IMR-90 (cell line): ENCODE data around the gene PCDHGC5. TPM values are rescaled to one million over a fixed set of nuclear protein-coding genes. Genes with fewer than 3 reads are reported as not detected.

Experiments used
- ATAC-seq: fragments of 200-7000 bp; cut with Tn5 transposase; 2 replicates; pipeline ENCODE4 v1.9.1; 2020; ENCODE audit warnings: low read depth, mild to moderate bottlenecking, moderate library complexity
- BruUV-seq: library from RNA; stranded (reverse); fragments of 400-500 nt; replicated peaks from 2 replicates; lab custom pipeline; 2021; lab: Mats Ljungman, UMichigan
- CTCF ChIA-PET: fragments of 300-600 bp; formaldehyde crosslinking; extraction: SDS; loops from one replicate; lab custom pipeline; 2021; ENCODE audit warnings: antibody characterized with exemption; lab: Yijun Ruan, JAX
- POLR2A ChIA-PET: fragments of 300-600 bp; sonication (Branson Sonifier 250); formaldehyde crosslinking; loops from one replicate; lab custom pipeline; 2022; ENCODE audit warnings: antibody characterized with exemption; ENCODE audit not compliant: unreplicated experiment; lab: Charles Lee
- DNase-seq: peaks from one replicate; pipeline ENCODE4 v3.0.0; 2013
- H2AFZ ChIP-seq: replicated peaks from 2 replicates; pipeline ENCODE3; 2013; ENCODE audit warnings: low read length, mild to moderate bottlenecking; ENCODE audit not compliant: poor library complexity
- H2AK5ac ChIP-seq: 2 replicates; pipeline ENCODE4 v1.6.1; 2013; ENCODE audit warnings: low read depth, low read length, inconsistent platforms
- H2AK9ac ChIP-seq: replicated peaks from 2 replicates; pipeline ENCODE3; 2013; ENCODE audit warnings: mild to moderate bottlenecking, low read depth, low read length, moderate library complexity; ENCODE audit not compliant: poor library complexity
- H2BK120ac ChIP-seq: 2 replicates; pipeline ENCODE4 v1.6.1; 2013; ENCODE audit warnings: low read depth, low read length, inconsistent platforms
- H2BK15ac ChIP-seq: 3 replicates; pipeline ENCODE4 v1.6.1; 2013; ENCODE audit warnings: low read depth, low read length, inconsistent platforms
- H2BK20ac ChIP-seq: 2 replicates; pipeline ENCODE4 v1.6.1; 2013; ENCODE audit warnings: low read depth, mild to moderate bottlenecking, inconsistent platforms, low read length, moderate library complexity
- H2BK5ac ChIP-seq: 2 replicates; pipeline ENCODE4 v1.6.1; 2013; ENCODE audit warnings: mild to moderate bottlenecking, low read depth, low read length, inconsistent platforms; ENCODE audit not compliant: poor library complexity, severe bottlenecking
- H3K14ac ChIP-seq: replicated peaks from 2 replicates; pipeline ENCODE4 v1.6.1; 2013; ENCODE audit warnings: low read depth, low read length, inconsistent platforms
- H3K18ac ChIP-seq: 2 replicates; pipeline ENCODE4 v1.6.1; 2013; ENCODE audit warnings: low read depth, low read length, control low read depth
- H3K23ac ChIP-seq: 2 replicates; pipeline ENCODE4 v1.6.1; 2013; ENCODE audit warnings: low read depth, low read length, inconsistent platforms
- H3K27ac ChIP-seq: 2 replicates; pipeline ENCODE4 v1.5.1; 2013; ENCODE audit warnings: mild to moderate bottlenecking, control low read depth, low read length; ENCODE audit not compliant: insufficient read depth
- H3K27me3 ChIP-seq: 2 replicates; pipeline ENCODE4 v1.6.1; 2013; ENCODE audit warnings: low read length; ENCODE audit not compliant: control insufficient read depth, insufficient read depth
- H3K36me3 ChIP-seq: 2 replicates; pipeline ENCODE4 v1.6.1; 2013; ENCODE audit warnings: low read length, mixed read lengths; ENCODE audit not compliant: control insufficient read depth, insufficient read depth
- H3K4ac ChIP-seq: 2 replicates; pipeline ENCODE4 v1.6.1; 2013; ENCODE audit warnings: low read depth, low read length, inconsistent platforms
- H3K4me1 ChIP-seq: 2 replicates; pipeline ENCODE4 v1.6.1; 2013; ENCODE audit warnings: low read length, mixed read lengths; ENCODE audit not compliant: control insufficient read depth, insufficient read depth
- H3K4me2 ChIP-seq: 2 replicates; pipeline ENCODE4 v1.6.1; 2013; ENCODE audit warnings: low read depth, mild to moderate bottlenecking, control low read depth, low read length, moderate library complexity
- H3K4me3 ChIP-seq: 2 replicates; pipeline ENCODE4 v1.5.1; 2013; ENCODE audit warnings: low read depth, mild to moderate bottlenecking, control low read depth, low read length, moderate library complexity; ENCODE audit not compliant: insufficient read depth
- H3K56ac ChIP-seq: 2 replicates; pipeline ENCODE4 v1.6.1; 2013; ENCODE audit warnings: low read length, inconsistent platforms; ENCODE audit not compliant: insufficient read depth; ENCODE audit errors: extremely low read depth
- H3K79me1 ChIP-seq, 2 experiments: 2 replicates each; pipeline ENCODE4 v1.6.1; 2013; ENCODE audit warnings: low read length in 2 of 2, inconsistent platforms in 1 of 2, low read depth in 1 of 2
- H3K9ac ChIP-seq: 2 replicates; pipeline ENCODE4 v1.6.1; 2013; ENCODE audit warnings: low read depth, low read length, control low read depth
- H3K9me1 ChIP-seq: 2 replicates; pipeline ENCODE4 v1.6.1; 2013; ENCODE audit warnings: low read length, inconsistent platforms; ENCODE audit not compliant: insufficient read depth
- H3K9me3 ChIP-seq: 2 replicates; pipeline ENCODE4 v1.6.1; 2013; ENCODE audit warnings: low read length; ENCODE audit not compliant: control insufficient read depth, insufficient read depth
- H4K20me1 ChIP-seq: 2 replicates; pipeline ENCODE4 v1.6.1; 2013; ENCODE audit warnings: low read length, inconsistent platforms; ENCODE audit not compliant: insufficient read depth
- H4K5ac ChIP-seq: 2 replicates; pipeline ENCODE4 v1.6.1; 2013; ENCODE audit warnings: mild to moderate bottlenecking, low read depth, low read length, control low read depth
- H4K8ac ChIP-seq, 2 experiments: 2 replicates each; pipeline ENCODE4 v1.6.1; 2013; ENCODE audit warnings: low read depth in 2 of 2, low read length in 2 of 2, control low read depth in 1 of 2, inconsistent platforms in 1 of 2
- H4K91ac ChIP-seq: 2 replicates; pipeline ENCODE4 v1.6.1; 2013; ENCODE audit warnings: low read depth, low read length, inconsistent platforms; ENCODE audit not compliant: insufficient read depth
- BHLHE40 ChIP-seq: fragments of 150-350 bp; IDR thresholded peaks from 2 replicates; pipeline ENCODE4 v1.6.1; 2016; ENCODE audit warnings: mild to moderate bottlenecking, low read depth, low read length
- RAD21 ChIP-seq: IDR thresholded peaks from 2 replicates; pipeline ENCODE4 v1.6.1; 2012; ENCODE audit warnings: low read length, improper control_type of control experiment
- RFX5 ChIP-seq: IDR thresholded peaks from 2 replicates; pipeline ENCODE4 v1.8.0; 2012; ENCODE audit warnings: low read depth, mild to moderate bottlenecking, low read length, moderate library complexity
- WGBS, 2 experiments: methylation state at CpG; one replicate each; pipeline versions ENCODE4 v1.1.5 to v1.1.7; 2013; ENCODE audit warnings: missing lambda C conversion rate in 2 of 2; ENCODE audit not compliant: insufficient read length in 1 of 2; ENCODE audit errors: extremely low coverage in 2 of 2; 5-methylcytosine and 5-hydroxymethylcytosine counted together
- dilution Hi-C: fragments of 300-500 bp; cut with HindIII; formaldehyde crosslinking; loops from one replicate; pipeline ENCODE4 v1.14.3; 2018; ENCODE audit warnings: low sequenced_read_pairs; ENCODE audit not compliant: unreplicated experiment
- in situ Hi-C: fragments of 300-500 bp; cut with MboI; formaldehyde crosslinking; loops from 3 replicates; pipeline ENCODE4 v1.14.3; 2019; ENCODE audit warnings: low sequenced_read_pairs, inconsistent platforms, mixed read lengths
- intact Hi-C: fragments of 100-400 bp; cut with micrococcal nuclease; formaldehyde crosslinking; loops from 2 replicates; pipeline ENCODE4 v1.10.0; 2022
- polyA plus RNA-seq, 3 experiments: library from polyadenylated mRNA; depleted of rRNA; stranded (reverse); fragments of >200 nt; gene quantifications; 2 replicates each; pipeline ENCODE4 v1.2.3, GENCODE V29; 2012; ENCODE audit warnings: low replicate concordance in 1 of 3
- total RNA-seq: library from RNA; depleted of rRNA; stranded (reverse); fragments of >200 nt; gene quantifications from 2 replicates; pipeline ENCODE4 v1.2.3, GENCODE V29; 2012

The PCDHGC5 gene
- total and polyA plus RNA-seq, 2 of the 4 experiments (the other 2 are of a cell fraction), result 2.9 to 3.8 TPM

DNA sequence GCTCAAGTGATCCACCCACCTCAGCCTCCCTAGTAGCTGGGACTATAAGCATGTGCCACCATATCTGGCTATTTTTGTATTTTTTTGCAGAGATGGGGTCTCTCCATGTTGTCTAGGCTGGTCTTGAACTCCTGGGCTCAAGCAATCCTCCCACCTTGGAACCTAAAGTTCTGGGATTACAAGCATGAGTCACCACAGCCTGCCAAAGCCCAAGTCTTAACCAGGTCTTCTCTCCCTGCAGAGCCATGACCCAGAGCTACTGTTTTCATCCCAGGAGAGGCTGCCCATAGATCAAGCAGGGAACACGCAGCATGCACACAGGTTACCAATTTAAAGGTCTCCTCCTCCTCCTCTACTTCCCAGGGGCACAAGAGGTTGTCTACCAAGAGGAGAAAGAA is 29.7 kb downstream of the PCDHGC5 start:
- no peak overlapping the region for H2AFZ ChIP-seq

More for the DNA sequence above, 29.7 kb downstream of the PCDHGC5 start:
- H3K14ac ChIP-seq, result peak overlapping the region; percentile 23; the same call in 1 of the 2 replicates
- H2BK15ac ChIP-seq, result peak overlapping the region; percentile 56; the same call in 2 of the 3 replicates
- H3K9me1 ChIP-seq, result peaks cover 36% of the 10 kb centered on the region
- no CpG with 5 or more reads among the region's 1 CpG for WGBS, 2 experiments
- no peak overlapping the region for H3K9ac ChIP-seq
- peak overlapping the region; percentile 6 for H2BK5ac ChIP-seq
- BruUV-seq, result no TSS peak
- H4K8ac ChIP-seq, result peak overlapping the region in 1 of 2 experiments; percentile 49; a peak in 1 of 4 replicates
- peaks cover 5% of the 10 kb centered on the region for H3K36me3 ChIP-seq
- H3K18ac ChIP-seq, result peak overlapping the region; percentile 34; the same call in 1 of the 2 replicates
- no peak overlapping the region for H3K4me2 ChIP-seq
- H3K4me1 ChIP-seq, result peaks cover 52% of the 10 kb centered on the region
- H3K27ac ChIP-seq, result peak overlapping the region; percentile 77; the same call in 1 of the 2 replicates
- CTCF ChIA-PET, result interaction anchor here (0.6 to 1.4 kb wide), 2 partner anchors 37 to 39 kb away, joined by 3 to 7 read pairs; no protein-coding TSS in a partner anchor
- no peak overlapping the region for H3K56ac ChIP-seq
- no peaks in the 10 kb centered on the region for H4K20me1 ChIP-seq
- no peaks in the 10 kb centered on the region for H3K9me3 ChIP-seq
- H2BK120ac ChIP-seq, result peak overlapping the region; percentile 67
- peak overlapping the region; percentile 74 for H3K4ac ChIP-seq
- peak overlapping the region; percentile 79 for H2AK5ac ChIP-seq
- dilution Hi-C loops (no loop called here), in situ Hi-C loops (no loop called here), intact Hi-C loops (no loop called here)
- no peak overlapping the region for H3K4me3 ChIP-seq
- DNase-seq (no peak), ATAC-seq (no peak)
- POLR2A ChIA-PET, result no interaction called here
- peak overlapping the region; percentile 6; the same call in 1 of the 2 replicates for H4K91ac ChIP-seq
- H2BK20ac ChIP-seq, result peak overlapping the region; percentile 47; the same call in 1 of the 2 replicates
- H3K23ac ChIP-seq, result peak overlapping the region; percentile 10; the same call in 1 of the 2 replicates
- H3K27me3 ChIP-seq, result no peaks in the 10 kb centered on the region
- peak overlapping the region; percentile 40; the same call in 1 of the 2 replicates for H4K5ac ChIP-seq
- TF ChIP-seq RAD21, result no peak
- no peak for TF ChIP-seq RFX5
- no peak for TF ChIP-seq BHLHE40
- H2AK9ac ChIP-seq, result no peak overlapping the region
- H3K79me1 ChIP-seq, result peaks cover 6 to 51% of the 10 kb centered on the region in 2 experiments; a peak in 3 of 4 replicates
